ENCODE data around the gene HOXD9.

The HOXD9 gene

GRCh38 chr2:176117162-176117822 is 5.2 kb upstream of the HOXD9 start:
- H3K27ac ChIP-seq = no peak overlapping the region
- TF ChIP-seq, protein P1, sequence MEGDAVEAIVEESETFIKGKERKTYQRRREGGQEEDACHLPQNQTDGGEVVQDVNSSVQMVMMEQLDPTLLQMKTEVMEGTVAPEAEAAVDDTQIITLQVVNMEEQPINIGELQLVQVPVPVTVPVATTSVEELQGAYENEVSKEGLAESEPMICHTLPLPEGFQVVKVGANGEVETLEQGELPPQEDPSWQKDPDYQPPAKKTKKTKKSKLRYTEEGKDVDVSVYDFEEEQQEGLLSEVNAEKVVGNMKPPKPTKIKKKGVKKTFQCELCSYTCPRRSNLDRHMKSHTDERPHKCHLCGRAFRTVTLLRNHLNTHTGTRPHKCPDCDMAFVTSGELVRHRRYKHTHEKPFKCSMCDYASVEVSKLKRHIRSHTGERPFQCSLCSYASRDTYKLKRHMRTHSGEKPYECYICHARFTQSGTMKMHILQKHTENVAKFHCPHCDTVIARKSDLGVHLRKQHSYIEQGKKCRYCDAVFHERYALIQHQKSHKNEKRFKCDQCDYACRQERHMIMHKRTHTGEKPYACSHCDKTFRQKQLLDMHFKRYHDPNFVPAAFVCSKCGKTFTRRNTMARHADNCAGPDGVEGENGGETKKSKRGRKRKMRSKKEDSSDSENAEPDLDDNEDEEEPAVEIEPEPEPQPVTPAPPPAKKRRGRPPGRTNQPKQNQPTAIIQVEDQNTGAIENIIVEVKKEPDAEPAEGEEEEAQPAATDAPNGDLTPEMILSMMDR (conservative IDR thresholded peaks at IDR 0.05) = no peak

DNA sequence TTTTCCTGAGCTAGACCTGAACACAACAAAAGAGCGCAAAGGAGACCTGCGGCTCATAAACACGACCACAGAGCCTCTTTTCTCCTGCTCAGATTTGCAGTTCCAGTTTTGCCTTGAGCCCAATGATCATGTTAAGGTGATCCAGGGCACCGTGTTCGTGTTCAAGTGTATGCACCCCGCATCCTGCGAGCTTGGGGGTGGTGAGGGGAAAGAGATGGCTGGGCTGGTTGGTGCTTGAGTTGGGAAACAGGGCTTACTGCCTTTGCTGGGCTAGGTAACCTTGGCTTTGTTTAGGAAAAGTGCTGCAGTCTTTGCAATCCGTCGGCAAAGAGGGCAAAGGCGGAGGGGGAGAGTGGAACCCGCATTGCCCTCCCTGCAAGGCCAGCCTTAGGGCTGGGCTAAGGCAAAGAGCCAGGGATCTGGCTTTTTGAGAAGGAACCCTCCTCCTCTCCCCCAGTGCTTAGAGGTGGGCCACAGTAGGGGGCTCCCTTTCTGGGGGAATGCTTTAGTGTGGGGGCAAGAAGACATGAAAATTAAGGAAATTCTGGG is 4.6 kb upstream of the HOXD9 start:
- no peak overlapping the region for H3K27ac ChIP-seq
- TF ChIP-seq, protein P1 (conservative IDR thresholded peaks at IDR 0.05) = no peak

GRCh38 chr2:176118601-176119339 is 3.7 kb upstream of the HOXD9 start:
- H3K27ac ChIP-seq = no peak overlapping the region
- TF ChIP-seq, protein P1 (conservative IDR thresholded peaks at IDR 0.05) = no peak

- TF ChIP-seq, protein P1 (conservative IDR thresholded peaks at IDR 0.05) = no peak
- H3K27ac ChIP-seq = no peak overlapping the region
These were observed 1.9 kb upstream of the HOXD9 start for GRCh38 chr2:176120364-176121189.

GRCh38 chr2:176121190-176122051 is 1.1 kb upstream of the HOXD9 start:
- TF ChIP-seq, protein P1 (conservative IDR thresholded peaks at IDR 0.05) = no peak
- H3K27ac ChIP-seq = no peak overlapping the region

DNA sequence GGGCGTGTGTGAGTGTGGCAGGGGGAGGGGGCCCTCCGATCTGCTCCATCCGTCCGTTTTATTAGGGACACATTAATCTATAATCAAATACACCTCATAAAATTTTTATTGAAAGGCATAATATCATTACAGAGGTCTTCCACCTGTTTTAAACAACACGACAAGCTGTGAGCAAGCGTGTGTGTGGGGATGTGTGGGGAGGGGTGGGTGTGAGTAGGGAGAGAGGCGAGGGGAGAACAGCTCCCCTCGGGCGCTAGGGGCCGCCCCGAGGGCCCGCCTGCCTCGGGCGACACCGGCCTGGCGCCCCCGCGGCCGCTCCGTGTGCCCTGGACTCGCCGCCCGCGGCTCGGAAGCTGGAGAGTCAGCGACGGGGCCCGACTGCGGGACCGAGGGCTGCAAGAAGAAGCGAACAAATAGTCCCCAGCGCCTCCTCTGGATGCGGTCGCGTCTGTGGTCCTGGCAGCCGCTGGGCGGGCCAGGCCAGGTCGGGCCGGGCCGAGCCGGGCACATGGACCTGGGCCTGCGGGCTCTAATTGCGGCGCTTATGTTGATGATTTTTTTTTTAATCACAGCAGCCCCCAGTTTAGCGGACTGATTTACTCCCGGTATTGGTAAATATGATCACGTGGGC is 352 bp upstream of the HOXD9 start:
- no peak overlapping the region for H3K27ac ChIP-seq
- TF ChIP-seq, protein P1 (conservative IDR thresholded peaks at IDR 0.05) = no peak

Data from VCaP (cell line).